ENCODE results near the gene NUDT10.
A peak's percentile ranks its signal among the peaks of the same experiment; 100 is the strongest.
"Not testable (repeated sequence)": the region's sequence is repeated elsewhere in the genome, so short reads cannot be mapped to it uniquely, and the experiment has no call there.

NUDT10 gene

DNA sequence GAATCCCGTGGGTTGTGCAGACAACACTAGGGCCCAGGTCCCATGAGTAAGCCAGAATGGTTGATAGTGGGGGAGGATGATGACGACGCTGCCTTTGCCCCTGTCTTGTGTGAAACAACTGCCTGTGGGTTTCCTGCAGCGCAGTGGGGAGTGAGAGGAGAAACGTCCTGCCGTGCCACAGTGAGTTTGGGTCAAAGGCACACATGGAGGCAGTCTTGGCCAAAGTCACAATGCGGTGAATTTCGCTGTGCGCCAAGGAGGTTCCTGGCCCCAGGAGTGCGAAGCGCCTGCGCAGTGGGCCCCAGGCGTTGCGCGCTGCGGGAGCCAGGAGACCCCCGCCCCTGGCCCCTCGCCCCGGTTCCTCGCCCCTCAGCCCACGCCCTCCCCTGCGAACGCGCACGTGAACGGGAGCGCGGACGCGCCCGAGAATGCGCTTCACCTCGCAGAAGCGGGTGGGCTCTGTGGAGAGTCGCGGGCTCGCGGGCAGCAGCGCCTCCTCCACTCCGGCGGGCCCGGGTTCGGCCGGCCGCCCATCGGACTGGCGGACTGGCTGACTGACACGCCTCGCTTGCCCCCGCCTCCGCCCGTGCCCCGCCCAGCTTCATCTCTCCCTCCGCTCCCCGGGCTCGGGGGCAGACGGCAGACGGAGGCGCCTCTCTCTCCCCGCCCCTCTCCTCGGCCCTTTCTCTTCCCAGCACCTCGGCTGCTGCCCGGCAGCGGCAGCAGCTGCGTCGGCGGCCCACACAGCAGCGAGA lies at the start of gene NUDT10:
Gene NUDT10 (plus strand): TSS at position 635 of the 755 bp plus-strand sequence. CDS start 144 bp downstream, outside the sequence.
- DNase-seq = no peak

DNA sequence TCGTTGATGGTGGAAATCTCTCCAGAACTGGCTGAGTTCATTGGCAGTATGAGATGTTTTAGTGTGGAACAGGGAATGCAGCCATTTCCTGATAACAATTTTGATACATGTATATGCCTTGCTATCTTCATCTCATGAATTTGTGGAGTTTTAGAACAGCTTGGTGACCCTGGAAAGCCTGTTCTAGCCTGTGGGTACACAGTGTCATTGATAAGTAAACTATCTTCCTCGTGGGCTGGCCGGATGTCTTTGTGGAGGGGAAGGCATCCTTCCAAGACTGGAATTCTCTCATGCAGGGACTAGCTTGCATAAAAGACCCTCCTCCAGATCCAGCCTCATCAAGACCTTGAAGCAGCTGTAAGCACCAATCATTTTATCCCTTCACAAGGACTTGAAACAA lies 40.2 kb upstream of the NUDT10 start:
- no peak for DNase-seq

DNA sequence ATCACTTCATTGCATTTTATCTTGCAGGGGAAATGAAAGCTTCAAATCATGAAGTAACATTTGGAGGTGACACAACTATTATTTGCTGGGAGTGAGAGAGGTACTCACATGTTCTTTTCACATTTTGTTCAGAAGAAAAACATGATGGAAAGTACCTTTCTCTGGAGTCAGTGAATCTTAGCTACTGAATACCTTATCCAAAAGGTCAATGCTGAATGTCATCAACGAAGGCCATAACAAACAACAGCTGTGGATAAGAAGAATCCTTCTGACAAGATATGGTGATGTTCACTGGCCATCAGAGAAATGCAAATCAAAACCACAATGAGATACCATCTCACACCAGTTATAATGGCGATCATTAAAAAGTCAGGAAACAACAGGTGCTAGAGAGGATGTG lies 36.5 kb upstream of the NUDT10 start:
- no peak for DNase-seq

DNA sequence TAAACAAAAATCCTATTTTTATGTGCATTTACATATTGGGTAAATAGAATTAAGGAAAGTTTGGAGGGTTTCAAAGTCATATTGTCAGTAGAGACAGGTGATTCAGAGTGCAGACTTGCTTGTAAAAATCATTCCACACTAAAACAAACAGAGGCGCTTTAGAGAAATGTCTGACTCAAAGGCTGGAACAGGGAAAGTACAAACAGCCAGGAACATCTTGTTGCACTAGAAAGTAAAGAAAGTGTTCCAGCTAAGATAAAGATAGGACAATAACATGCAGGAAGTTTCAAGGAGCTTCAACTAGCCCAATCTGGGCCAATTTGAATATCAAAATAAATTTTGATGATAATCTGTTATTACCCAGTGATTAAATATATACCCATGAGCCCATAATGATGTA lies 16.4 kb upstream of the NUDT10 start:
- DNase-seq = no peak

DNA sequence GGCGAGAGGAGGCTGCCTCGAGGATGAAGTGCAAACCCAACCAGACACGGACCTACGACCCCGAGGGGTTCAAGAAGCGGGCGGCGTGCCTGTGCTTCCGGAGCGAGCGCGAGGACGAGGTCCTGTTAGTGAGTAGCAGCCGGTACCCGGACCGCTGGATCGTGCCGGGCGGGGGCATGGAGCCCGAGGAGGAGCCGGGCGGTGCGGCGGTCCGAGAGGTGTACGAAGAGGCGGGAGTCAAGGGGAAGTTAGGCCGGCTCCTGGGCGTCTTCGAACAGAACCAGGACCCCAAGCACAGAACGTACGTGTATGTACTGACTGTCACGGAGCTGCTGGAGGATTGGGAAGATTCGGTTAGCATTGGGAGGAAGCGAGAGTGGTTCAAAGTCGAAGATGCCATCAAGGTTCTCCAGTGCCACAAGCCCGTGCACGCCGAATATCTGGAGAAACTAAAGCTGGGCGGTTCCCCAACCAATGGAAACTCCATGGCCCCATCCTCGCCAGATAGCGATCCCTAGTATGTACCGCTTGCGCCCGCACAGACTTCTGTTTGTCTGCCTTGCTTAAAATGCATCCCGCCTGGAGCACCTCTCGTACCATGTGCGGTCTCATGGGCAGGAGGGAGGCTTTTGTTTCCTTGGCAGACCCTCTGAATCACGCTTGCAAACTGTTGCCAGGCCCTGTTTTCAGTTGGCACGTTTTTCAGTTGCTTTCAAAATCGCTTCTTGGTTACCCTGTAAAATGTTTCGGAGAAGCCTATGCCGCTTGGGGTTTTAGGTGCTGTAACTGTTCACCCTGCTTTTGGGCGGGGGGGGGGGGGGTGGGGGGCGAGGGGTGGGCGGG lies 542 bp downstream of the NUDT10 start:
- DNase-seq = not testable (repeated sequence)

DNA sequence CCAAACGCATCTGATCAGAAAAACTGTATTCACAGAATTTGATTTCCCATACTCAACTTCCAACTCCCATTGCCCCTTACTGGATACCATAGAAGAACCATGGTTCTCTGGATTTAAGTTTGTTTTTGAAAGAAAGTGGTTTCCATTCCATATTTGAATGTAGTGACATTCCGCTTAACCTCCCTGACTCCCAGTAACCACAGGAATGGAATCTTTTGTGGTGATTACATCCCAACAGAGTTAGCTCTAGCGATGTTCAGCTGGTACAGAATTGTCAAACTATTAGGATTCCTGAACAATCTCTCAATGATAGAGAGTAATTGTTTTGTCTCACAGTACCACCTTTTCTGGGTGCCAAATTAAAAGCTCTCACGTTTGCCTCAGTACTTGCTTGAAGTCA lies 1.7 kb downstream of the NUDT10 start:
- DNase-seq = no peak

DNA sequence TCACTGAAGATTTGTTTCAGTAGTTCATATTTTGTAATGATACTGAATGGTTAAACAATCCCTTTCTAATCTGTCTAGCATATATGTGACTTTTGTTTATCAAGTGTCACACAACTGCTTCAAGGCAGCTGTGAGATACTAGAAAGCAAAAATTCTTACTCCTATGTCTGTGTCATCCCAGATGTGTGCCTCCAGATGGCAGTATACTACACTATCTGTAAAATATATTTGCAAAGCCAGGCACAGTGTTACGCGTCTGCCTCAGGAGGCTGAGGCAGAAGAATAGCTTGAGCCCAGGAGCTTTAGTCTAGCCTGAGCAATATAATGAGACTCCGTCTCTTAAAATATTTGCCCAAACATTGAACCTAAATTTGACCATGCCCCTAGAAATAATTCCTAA lies 4.0 kb downstream of the NUDT10 start:
- DNase-seq = peak; percentile 4

DNA sequence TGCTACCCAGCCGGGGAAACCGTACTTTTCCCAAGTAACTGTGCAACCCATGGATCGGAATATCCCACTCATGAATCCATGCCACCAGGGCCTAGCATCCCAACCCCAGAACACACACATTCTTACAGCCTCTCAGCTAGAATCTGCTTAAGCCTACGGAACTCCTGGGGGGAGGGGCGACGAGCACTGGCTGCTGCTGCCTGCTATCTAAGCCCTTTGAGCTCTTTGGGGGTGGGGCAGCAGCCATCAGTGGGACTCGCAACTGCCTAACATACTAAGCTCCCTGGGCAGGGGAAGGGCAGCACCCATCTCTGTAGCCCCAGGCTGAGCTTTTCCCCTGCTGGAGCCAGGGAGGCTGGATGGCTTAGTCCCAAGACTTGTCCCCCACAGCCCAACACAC lies 28.6 kb downstream of the NUDT10 start:
- no peak for DNase-seq

DNA sequence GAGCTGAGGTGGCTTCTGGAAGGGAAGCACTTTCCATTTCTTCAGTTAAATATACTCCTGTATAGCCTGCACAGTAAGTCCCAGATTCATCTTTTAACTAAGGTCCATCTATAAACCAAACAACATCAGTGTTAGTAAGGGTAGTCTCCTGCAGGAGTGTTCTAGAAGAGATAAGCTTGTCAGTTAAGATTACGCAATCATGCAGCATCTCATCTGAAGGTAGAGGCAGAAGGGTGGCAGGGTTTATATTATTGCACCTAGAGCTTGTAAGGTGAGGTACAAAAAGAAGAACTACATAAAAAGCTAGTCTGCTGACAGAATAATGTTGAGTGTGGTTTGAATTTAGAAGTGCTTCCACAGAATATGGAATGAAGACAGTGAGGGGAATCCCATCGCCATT lies 44.0 kb downstream of the NUDT10 start:
- no peak for DNase-seq
